ENCODE results near the gene ZFAND6. TPM values are rescaled to one million over a fixed set of nuclear protein-coding genes. Genes with fewer than 3 reads are reported as not detected.
A peak's percentile ranks its signal among the peaks of the same experiment; 100 is the strongest.

The ZFAND6 gene
- total and polyA plus RNA-seq, 10 donors = 68.0 to 154 (median 89.2) TPM

DNA sequence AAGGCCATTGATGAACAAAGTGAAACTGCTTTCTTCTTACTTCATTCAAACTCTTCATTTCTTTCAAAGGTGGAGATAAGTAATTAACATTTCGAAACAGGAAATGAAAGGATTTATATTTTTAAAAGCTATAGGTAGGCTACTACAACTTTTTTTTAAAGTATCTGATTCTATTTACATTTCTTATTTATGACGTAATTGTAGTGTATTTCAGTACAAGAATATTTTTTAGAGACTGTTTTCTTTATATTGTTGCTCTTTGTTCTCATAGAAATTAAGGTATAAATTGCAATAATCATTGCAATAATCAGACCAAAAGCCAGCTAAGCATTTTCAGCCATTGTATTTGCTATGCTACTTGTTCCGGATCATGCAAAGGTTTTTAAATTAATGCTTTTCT lies 13.7 kb downstream of the ZFAND6 start:
- TF ChIP-seq, protein P1, sequence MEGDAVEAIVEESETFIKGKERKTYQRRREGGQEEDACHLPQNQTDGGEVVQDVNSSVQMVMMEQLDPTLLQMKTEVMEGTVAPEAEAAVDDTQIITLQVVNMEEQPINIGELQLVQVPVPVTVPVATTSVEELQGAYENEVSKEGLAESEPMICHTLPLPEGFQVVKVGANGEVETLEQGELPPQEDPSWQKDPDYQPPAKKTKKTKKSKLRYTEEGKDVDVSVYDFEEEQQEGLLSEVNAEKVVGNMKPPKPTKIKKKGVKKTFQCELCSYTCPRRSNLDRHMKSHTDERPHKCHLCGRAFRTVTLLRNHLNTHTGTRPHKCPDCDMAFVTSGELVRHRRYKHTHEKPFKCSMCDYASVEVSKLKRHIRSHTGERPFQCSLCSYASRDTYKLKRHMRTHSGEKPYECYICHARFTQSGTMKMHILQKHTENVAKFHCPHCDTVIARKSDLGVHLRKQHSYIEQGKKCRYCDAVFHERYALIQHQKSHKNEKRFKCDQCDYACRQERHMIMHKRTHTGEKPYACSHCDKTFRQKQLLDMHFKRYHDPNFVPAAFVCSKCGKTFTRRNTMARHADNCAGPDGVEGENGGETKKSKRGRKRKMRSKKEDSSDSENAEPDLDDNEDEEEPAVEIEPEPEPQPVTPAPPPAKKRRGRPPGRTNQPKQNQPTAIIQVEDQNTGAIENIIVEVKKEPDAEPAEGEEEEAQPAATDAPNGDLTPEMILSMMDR (IDR thresholded peaks at IDR 0.05 in 8 of 11, conservative IDR thresholded peaks at IDR 0.05 in 3 of 11) = no peak
- no peak for TF ChIP-seq POLR2AphosphoS5 (IDR thresholded peaks at IDR 0.05)
- TF ChIP-seq POLR2A (IDR thresholded peaks at IDR 0.05) = no peak
- Histone ChIP-seq H3K4me1 (peaks cover 22 to 92% (median 67%) of the 10 kb centered on the region in 6 donors), H3K27me3 (replicated peaks in 1 of 7) (no peaks in the 10 kb centered on the region), H3K27ac (no peak overlapping the region), H3K36me3 (no peaks in the 10 kb centered on the region), H3K4me3 (peak overlapping the region in 4 of 8 donors; percentile 32 to 58 (median 36)), H3K9me3 (no peaks in the 10 kb centered on the region)
- 46 to 53% (median 46%) methylated on average over 3 of the region's 3 CpGs for WGBS, 5 donors
- intact Hi-C loops (cut with DNase I; ENCODE audit: low total_unique reads) = no loop called here
- no peak for DNase-seq

DNA sequence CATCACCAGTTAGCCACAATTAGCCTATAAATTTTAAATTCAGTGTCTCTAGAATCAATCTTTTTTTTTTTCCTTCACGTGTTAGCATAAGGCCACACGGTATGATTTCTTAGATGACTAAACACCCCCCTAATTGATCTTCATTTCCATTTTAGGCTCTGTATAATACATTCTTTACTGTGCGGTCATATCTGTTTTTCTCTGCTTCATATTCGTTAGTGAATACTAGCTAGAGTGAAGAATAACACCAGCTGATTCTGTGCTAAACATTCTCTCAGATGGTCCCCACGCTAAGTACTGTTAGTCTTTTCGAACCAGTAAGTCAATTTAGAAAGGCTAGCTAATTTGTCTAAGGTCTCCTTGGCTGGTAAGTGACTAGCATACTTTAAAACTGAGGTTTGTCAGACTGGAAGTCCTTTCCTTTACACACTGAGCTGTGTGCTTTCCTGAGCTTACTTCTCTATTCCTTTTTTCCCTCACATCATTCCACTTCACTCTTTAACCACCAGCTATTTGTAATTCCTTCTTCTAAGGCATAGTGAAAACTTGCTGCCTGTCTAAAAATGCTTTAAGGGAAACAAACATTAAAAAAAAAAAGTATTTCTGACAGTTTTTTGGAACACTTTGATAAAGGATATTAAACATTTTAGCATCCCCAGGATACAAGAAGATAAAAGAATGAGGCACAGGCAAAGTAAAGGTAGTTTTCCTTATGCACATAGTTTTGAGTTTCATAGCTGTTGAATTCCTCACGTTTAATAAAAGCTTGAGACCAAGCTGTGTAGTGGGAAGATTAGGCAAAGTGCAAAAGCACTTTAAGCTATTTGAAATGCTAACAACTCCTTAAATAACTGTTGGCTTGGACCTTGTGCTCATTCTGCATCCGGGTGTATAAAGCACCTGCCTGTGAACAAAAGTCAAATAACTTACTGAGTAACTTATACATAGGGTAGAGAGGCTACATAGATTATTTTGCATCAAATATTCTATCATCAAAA lies 17.1 kb downstream of the ZFAND6 start:
- H3K36me3 ChIP-seq = peaks cover 0 to 6% (median 0%) of the 10 kb centered on the region in 6 donors
- H3K27me3 ChIP-seq (replicated peaks in 1 of 7) = no peaks in the 10 kb centered on the region
- 61 to 78% (median 70%) methylated on average over 8 of the region's 8 CpGs for WGBS, 5 donors
- H3K4me1 ChIP-seq = peaks cover 19 to 71% (median 52%) of the 10 kb centered on the region in 6 donors
- H3K4me3 ChIP-seq = no peak overlapping the region
- intact Hi-C loops (cut with DNase I; ENCODE audit: low total_unique reads) = no loop called here
- no peak overlapping the region for H3K27ac ChIP-seq
- no peak for DNase-seq
- H3K9me3 ChIP-seq = no peaks in the 10 kb centered on the region
- TF ChIP-seq POLR2A (IDR thresholded peaks at IDR 0.05) (no peak), POLR2AphosphoS5 (IDR thresholded peaks at IDR 0.05) (no peak)
- TF ChIP-seq, protein P1 (IDR thresholded peaks at IDR 0.05 in 8 of 11, conservative IDR thresholded peaks at IDR 0.05 in 3 of 11) = no peak

DNA sequence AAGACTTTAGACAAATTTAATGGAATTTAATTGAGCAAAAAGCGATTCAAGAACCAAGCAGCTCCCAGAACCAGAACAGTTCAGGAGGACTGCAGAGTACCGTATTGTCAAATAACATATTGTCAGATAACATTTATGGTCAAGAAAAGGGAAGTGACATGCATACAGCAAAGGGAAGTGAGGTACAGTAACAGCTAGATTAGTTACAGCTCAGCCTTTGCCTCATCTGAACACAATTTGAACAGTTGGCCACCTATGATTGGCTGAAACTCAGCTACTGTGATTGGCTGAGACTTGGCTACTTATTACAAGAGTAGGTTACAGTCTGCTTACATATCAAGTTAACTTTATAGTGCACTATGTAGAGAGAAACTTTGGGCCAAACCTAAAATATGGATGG lies 21.9 kb downstream of the ZFAND6 start:
- Histone ChIP-seq H3K27me3 (replicated peaks in 1 of 7) (no peaks in the 10 kb centered on the region), H3K4me1 (peaks cover 0 to 60% (median 30%) of the 10 kb centered on the region in 6 donors), H3K36me3 (peaks cover 0 to 6% (median 0%) of the 10 kb centered on the region in 6 donors), H3K9me3 (no peaks in the 10 kb centered on the region), H3K27ac (peak overlapping the region in 6 of 8 donors; percentile 11 to 63 (median 48)), H3K4me3 (no peak overlapping the region)
- TF ChIP-seq, protein P1 (IDR thresholded peaks at IDR 0.05 in 8 of 11, conservative IDR thresholded peaks at IDR 0.05 in 3 of 11) = no peak
- peak in 1 of 3 donors; percentile 18 for TF ChIP-seq POLR2AphosphoS5 (IDR thresholded peaks at IDR 0.05)
- 49 to 59% (median 50%) methylated on average over 2 of the region's 2 CpGs for WGBS, 5 donors
- DNase-seq = no peak
- intact Hi-C loops (cut with DNase I; ENCODE audit: low total_unique reads) = no loop called here

DNA sequence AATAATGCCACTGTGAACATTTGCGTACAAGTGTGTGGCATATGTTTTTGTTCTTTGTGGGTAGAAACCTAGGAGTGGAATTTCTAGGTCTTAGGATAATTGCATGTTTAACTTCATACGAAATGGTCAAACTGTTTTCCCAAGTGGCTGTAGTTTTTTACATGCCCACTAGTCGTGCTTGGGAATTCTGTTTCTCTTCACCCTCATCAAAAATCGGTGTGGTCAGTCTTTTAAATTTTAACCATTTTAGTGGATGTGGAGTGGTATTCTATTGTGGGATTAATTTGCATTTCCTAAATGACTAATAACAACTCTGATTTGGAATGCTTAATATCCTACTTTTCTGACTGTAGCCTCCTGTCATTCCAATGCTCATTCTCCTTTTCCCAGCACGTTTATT lies 27.6 kb downstream of the ZFAND6 start:
- H3K36me3 ChIP-seq = peaks cover 0 to 6% (median 0%) of the 10 kb centered on the region in 6 donors
- intact Hi-C loops (cut with DNase I; ENCODE audit: low total_unique reads) = no loop called here
- peaks cover 0 to 63% (median 15%) of the 10 kb centered on the region in 6 donors for H3K4me1 ChIP-seq
- DNase-seq = no peak
- H3K4me3 ChIP-seq = no peak overlapping the region
- TF ChIP-seq POLR2A (IDR thresholded peaks at IDR 0.05) = no peak
- TF ChIP-seq POLR2AphosphoS5 (IDR thresholded peaks at IDR 0.05) = no peak
- TF ChIP-seq, protein P1 (IDR thresholded peaks at IDR 0.05 in 8 of 11, conservative IDR thresholded peaks at IDR 0.05 in 3 of 11) = no peak
- H3K27me3 ChIP-seq (replicated peaks in 1 of 7) = no peaks in the 10 kb centered on the region
- H3K27ac ChIP-seq = no peak overlapping the region
- 57 to 82% (median 69%) methylated on average over 5 of the region's 5 CpGs for WGBS, 5 donors
- H3K9me3 ChIP-seq = no peaks in the 10 kb centered on the region
